ELF-1 (cell line): ENCODE measurements around the gene FRRS1.

ENCODE experiments used
- DNase-seq: peaks from one replicate; pipeline ENCODE4 v3.0.0-alpha.2; 2016; ENCODE audit warnings: low read depth, low spot score

The FRRS1 gene

DNA sequence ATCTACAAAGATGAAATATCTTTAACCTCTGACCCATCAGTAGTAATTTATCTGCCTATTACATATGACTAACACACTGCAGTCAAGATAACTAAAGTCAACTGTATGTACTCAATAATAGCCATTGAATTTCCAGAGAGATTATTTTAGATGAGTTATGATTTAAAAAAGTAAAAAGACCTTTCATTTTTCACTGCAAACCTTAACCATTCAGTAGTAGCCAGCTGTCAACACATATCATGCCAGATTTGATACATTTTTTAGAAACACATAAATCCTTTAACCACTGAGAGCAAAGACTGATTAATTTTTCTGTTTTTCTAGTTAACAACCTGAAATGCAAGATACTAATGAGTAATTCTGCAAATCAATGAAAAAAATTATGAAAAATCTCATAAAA lies 89.6 kb downstream of the FRRS1 start:
- DNase-seq = no peak

DNA sequence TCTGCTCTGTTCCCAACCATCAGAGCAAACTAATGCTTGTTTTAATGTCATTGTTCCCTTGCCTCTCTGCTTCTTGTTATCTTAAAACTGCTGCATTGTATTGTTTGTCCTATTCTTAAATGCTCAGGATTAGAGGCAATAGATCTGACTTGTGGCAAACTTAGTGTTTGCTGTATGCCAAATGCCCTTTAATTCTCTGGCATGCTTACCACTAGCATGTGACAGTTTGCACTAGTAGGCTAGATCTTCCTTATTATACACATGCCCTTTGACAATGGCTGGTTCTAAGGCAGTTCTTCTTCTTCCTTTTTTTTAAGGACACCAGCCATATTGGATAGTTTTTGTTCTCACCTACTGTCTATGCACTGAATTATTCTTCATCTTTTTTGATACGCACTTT lies 90.4 kb downstream of the FRRS1 start:
- no peak for DNase-seq

GRCh38 chr1:99675292-99675691 lies 91.1 kb downstream of the FRRS1 start:
- no peak for DNase-seq

DNA sequence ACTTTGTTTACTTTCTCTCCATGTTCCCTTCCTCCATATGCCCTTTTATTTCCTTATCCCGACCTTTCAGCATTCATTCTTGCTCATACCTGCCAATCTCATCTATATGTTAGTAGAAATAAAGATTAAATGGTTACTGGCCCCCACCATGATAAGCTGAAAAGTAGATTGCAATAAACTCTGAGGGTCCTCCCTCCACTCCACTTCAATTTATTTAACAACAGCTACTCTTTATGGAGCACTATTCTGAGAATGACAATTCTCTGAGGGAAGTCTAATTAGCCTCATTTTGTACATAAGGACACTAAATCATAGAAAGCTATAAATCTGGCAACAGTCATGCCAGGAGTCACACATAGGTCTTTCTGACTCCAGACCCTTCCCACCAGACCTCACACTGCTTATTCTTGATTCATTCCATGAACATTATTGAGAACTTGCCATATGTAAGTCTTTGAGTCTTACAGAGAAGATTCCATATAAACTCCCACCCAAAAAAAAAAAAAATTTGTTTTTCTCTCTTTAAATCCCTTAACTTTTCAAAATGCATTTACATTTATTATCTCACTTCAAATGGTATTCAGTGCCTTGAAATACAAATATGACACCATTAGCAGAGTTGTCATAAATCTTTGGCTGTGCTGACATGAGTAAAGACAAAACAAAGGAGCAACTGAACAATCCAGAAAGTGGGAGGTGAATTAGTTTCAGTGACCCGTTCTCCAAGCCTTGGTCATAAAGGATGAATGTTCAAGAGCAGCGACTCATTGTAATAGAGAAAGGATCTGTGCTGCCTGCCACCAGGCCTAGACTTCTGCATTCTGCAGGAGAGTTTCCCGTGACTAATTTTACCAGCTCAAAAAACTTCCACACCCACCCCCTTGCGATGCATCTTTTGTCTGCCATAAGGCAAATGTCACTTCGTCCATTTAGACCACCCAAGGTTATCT lies 92.0 kb downstream of the FRRS1 start:
- no peak for DNase-seq

DNA sequence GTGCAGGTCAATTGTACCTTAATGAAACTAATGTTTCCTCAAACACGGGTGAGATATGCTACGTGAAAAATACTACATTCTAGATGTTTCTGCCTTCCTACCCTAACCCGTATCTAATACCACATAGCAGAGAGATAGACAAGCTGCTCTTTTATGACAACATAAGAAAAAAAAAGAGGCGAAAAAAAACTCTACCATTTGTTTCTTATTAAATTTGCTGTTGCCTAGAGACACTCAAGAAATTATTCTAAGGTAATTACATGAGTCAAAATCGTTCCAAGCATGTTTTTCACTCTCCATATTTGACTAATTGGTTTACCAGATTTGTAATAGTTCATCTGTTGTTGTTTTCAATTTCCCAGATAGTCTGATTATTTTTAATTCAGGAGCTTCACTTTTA lies 93.1 kb downstream of the FRRS1 start:
- no peak for DNase-seq

- DNase-seq = no peak
These were observed 93.8 kb downstream of the FRRS1 start for GRCh38 chr1:99672530-99673213.

- no peak for DNase-seq
These were observed 94.4 kb downstream of the FRRS1 start for GRCh38 chr1:99672038-99672437.

GRCh38 chr1:99670583-99670982 lies 95.9 kb downstream of the FRRS1 start:
- no peak for DNase-seq

- DNase-seq = no peak
These were observed 96.6 kb downstream of the FRRS1 start for GRCh38 chr1:99669821-99670220.

DNA sequence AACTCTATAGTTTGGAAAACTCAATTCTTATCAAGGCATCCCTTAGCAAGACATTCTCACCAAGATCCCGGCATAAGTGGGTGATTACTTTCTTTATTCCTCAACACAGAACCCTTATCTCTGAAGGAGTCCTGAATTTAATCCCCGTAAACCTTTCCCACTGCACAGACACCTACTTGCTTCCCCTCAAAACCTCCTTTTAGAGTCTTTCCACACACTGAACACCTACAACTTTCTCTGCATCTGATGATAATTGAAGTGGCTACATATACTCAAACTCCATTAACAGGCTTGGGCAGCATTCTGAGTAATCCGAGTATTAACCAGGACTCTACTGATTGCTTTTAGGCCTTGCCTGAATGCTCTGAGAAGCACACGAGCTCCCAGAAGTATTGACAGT lies 97.1 kb downstream of the FRRS1 start:
- no peak for DNase-seq

GRCh38 chr1:99665212-99665611 lies 101.2 kb downstream of the FRRS1 start:
- no peak for DNase-seq

- DNase-seq = no peak
These were observed 102.9 kb downstream of the FRRS1 start for GRCh38 chr1:99663501-99663900.

- DNase-seq = no peak
These were observed 103.8 kb downstream of the FRRS1 start for GRCh38 chr1:99662539-99663080.

DNA sequence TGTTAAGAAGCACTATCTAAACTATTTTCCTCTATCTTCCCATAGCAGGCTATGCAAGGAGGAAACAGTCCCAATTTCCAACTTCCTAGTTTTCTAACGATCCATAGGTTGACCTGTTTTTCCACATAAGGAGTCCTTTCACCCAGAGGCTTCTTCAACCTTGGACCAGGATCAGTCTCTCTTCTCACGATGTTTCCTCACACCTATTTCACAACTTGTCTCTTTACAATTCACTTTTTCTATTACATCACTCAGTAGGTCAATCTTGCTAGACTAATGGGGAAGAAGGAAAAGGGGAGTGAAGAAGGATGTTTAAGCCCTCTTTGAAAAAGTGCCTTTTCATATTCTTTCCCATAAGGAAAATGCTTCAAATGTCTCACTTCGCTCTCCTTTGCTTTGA lies 104.7 kb downstream of the FRRS1 start:
- DNase-seq = no peak

DNA sequence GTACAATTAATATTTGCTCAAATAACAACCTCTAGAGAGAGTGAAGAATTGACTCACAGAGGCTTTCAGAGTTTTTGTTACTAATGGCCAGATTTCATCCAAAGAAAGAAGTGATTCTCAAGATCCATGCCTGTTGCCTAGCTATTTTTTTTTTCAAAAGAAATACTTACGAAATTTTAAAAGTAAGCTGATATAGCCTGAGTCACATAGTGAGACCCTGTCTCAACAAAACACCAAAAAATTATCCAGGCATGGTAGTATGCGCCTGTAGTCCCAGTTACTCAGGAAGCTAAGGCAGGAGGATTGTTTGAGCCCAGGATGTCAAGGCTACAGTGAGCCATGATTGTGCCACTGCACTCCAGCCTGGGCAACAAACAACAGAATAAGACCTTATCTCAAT lies 105.9 kb downstream of the FRRS1 start:
- DNase-seq = no peak

- DNase-seq = no peak
These were observed 106.7 kb downstream of the FRRS1 start for GRCh38 chr1:99659755-99660210.
